ENCODE results near the gene GRAP.

Gene GRAP

GRCh38 chr17:19002805-19003542, 43.8 kb downstream of the GRAP start:
- no peak for DNase-seq (ENCODE audit: low spot score)

GRCh38 chr17:19001907-19002590, 44.7 kb downstream of the GRAP start:
- DNase-seq (ENCODE audit: low spot score): no peak

- DNase-seq (ENCODE audit: low spot score): no peak
These were observed 46.0 kb downstream of the GRAP start for GRCh38 chr17:19000531-19001325.

GRCh38 chr17:18999911-19000310, 46.8 kb downstream of the GRAP start:
- no peak for DNase-seq (ENCODE audit: low spot score)

- no peak for DNase-seq (ENCODE audit: low spot score)
These were observed 47.4 kb downstream of the GRAP start for GRCh38 chr17:18999394-18999793.

GRCh38 chr17:18997650-18998196, 49.0 kb downstream of the GRAP start:
- DNase-seq (ENCODE audit: low spot score): no peak

- DNase-seq (ENCODE audit: low spot score): no peak
These were observed 50.3 kb downstream of the GRAP start for GRCh38 chr17:18996458-18996857.

GRCh38 chr17:18995220-18995619, 51.5 kb downstream of the GRAP start:
- no peak for DNase-seq (ENCODE audit: low spot score)

- no peak for DNase-seq (ENCODE audit: low spot score)
These were observed 52.1 kb downstream of the GRAP start for GRCh38 chr17:18994631-18995030.

GRCh38 chr17:18993905-18994526, 52.7 kb downstream of the GRAP start:
- no peak for DNase-seq (ENCODE audit: low spot score)

GRCh38 chr17:18992454-18993130, 54.2 kb downstream of the GRAP start:
- DNase-seq (ENCODE audit: low spot score): no peak

- DNase-seq (ENCODE audit: low spot score): no peak
These were observed 55.0 kb downstream of the GRAP start for GRCh38 chr17:18991531-18992315.

- no peak for DNase-seq (ENCODE audit: low spot score)
These were observed 56.4 kb downstream of the GRAP start for GRCh38 chr17:18990331-18990730.

- DNase-seq (ENCODE audit: low spot score): no peak
These were observed 58.1 kb downstream of the GRAP start for GRCh38 chr17:18988546-18989173.

- no peak for DNase-seq (ENCODE audit: low spot score)
These were observed 58.8 kb downstream of the GRAP start for GRCh38 chr17:18987862-18988545.

- no peak for DNase-seq (ENCODE audit: low spot score)
These were observed 59.5 kb downstream of the GRAP start for GRCh38 chr17:18987230-18987610.

- no peak for DNase-seq (ENCODE audit: low spot score)
These were observed 60.1 kb downstream of the GRAP start for GRCh38 chr17:18986541-18987229.

GRCh38 chr17:18985475-18985874, 61.3 kb downstream of the GRAP start:
- no peak for DNase-seq (ENCODE audit: low spot score)

Measured in Ammon's horn (tissue), 1 donor.